Adrenal gland (tissue), 12 donors: ENCODE measurements around the gene BEND6. TPM values are rescaled to one million over a fixed set of nuclear protein-coding genes. Genes with fewer than 3 reads are reported as not detected.

Experiments used
- DNase-seq, 7 donors: peaks; one replicate each; pipeline ENCODE4 v3.0.0-alpha.2; 2019 to 2020
- H3K27ac ChIP-seq, 5 donors: fragments of 200-600 bp; sonication (generic) in 4 of 5; 1 replicate in 3 of 5; 2 replicates in 2 of 5; pipeline versions ENCODE4 v1.5.1 to v1.8.0; 2016 to 2020; ENCODE audit warnings: mild to moderate bottlenecking in 1 of 5
- H3K27me3 ChIP-seq: fragments of 200-600 bp; 2 replicates; pipeline ENCODE4 v1.8.0; 2021
- H3K36me3 ChIP-seq, 2 donors: fragments of 200-600 bp; replicated peaks in 1 of 2; 1 replicate in 1 of 2; 2 replicates in 1 of 2; pipeline versions ENCODE4 v1.5.1 to v1.8.0; 2018 to 2022
- H3K4me1 ChIP-seq, 2 donors: fragments of 200-600 bp; replicated peaks in 1 of 2; 1 replicate in 1 of 2; 2 replicates in 1 of 2; pipeline versions ENCODE4 v1.5.1 to v1.8.0; 2018 to 2021
- H3K4me3 ChIP-seq, 4 donors: fragments of 200-600 bp; sonication (generic) in 3 of 4; one replicate each; pipeline ENCODE4 v1.5.1; 2016 to 2018
- H3K9me3 ChIP-seq, 3 donors: fragments of 200-600 bp; sonication (generic) in 1 of 3; replicated peaks in 1 of 3; 1 replicate in 2 of 3; 2 replicates in 1 of 3; pipeline versions ENCODE4 v1.5.1 to v1.8.0; 2016 to 2021
- CTCF ChIP-seq, 6 experiments: fragments of 450-650 bp in 4 of 6; fragments of 200-600 bp in 2 of 6; sonication (generic) in 1 of 6; IDR thresholded peaks; 1 replicate in 5 of 6; 2 replicates in 1 of 6; pipeline versions ENCODE4 v1.5.1 to v1.8.0; 2016 to 2021; ENCODE audit warnings: antibody characterized with exemption in 6 of 6, mild to moderate bottlenecking in 2 of 6, moderate library complexity in 1 of 6
- POLR2A ChIP-seq, 2 donors: fragments of 450-650 bp; IDR thresholded peaks; one replicate each; pipeline ENCODE4 v1.6.1; 2017; ENCODE audit warnings: antibody characterized with exemption in 2 of 2, mild to moderate bottlenecking in 2 of 2, moderate library complexity in 1 of 2
- WGBS, 4 donors: extraction: QIAGEN DNeasy Blood & Tissue Kit in 2 of 4; methylation state at CpG; one replicate each; pipeline versions ENCODE4 v1.1.5 to v1.1.7; 2013 to 2017; 5-methylcytosine and 5-hydroxymethylcytosine counted together
- intact Hi-C, 2 donors: fragments of 100-400 bp; cut with DNase I; formaldehyde crosslinking; loops; one replicate each; pipeline versions ENCODE4 v1.14.1 to v1.15.0; 2022 to 2023
- polyA plus RNA-seq, 3 donors: library from polyadenylated mRNA; stranded (reverse); fragments of 200-250 nt in 2 of 3; fragments of 350-450 nt in 1 of 3; fragmentation: Illumina TruSeq in 1 of 3; extraction: RNeasy Lipid Tissue Mini Kit (QIAGEN cat#74804) in 1 of 3; gene quantifications; one replicate each; pipeline ENCODE4 v1.2.3, GENCODE V29; 2013 to 2014
- total RNA-seq, 9 donors: library from RNA; depleted of rRNA in 4 of 9; stranded (reverse); fragments of >200 nt in 4 of 9; fragments of 120-200 nt in 1 of 9; fragmentation: NEBNext Ultra II Directional in 1 of 9; extraction: Animal tissue kit (Norgen Biotek cat#: 25700) in 1 of 9; gene quantifications; one replicate each; pipeline versions ENCODE4 v1.1.0 to v1.2.4, GENCODE V29; 2013 to 2023
- donor health status: healthy with polysubstance abuse.
- donor health status: Bipolar disorder and iron deficiency.
- donor health status: DM: yes; HTN: yes; CAD: no.
- donor health status: DM: no; HTN: no; CAD: no.
- donor health status: DM: no; HTN: no; CAD: no.
- donor health status: DM: yes; HTN: yes; CAD: no.

Gene BEND6
- total and polyA plus RNA-seq, 12 donors: 0.67 to 6.0 (median 1.2) TPM; not detected in 1

GRCh38 chr6:56984884-56985283 lies 30.0 kb downstream of the BEND6 start:
- H3K4me3 ChIP-seq: no peak overlapping the region
- no peaks in the 10 kb centered on the region for H3K4me1 ChIP-seq
- peaks cover 5% of the 10 kb centered on the region for H3K27me3 ChIP-seq
- no peak for DNase-seq
- no peak overlapping the region for H3K27ac ChIP-seq
- H3K36me3 ChIP-seq: no peaks in the 10 kb centered on the region
- 91 to 96% (median 93%) methylated on average over 2 of the region's 2 CpGs for WGBS, 4 donors
- TF ChIP-seq POLR2A (IDR thresholded peaks at IDR 0.05): no peak
- no peak for TF ChIP-seq CTCF (IDR thresholded peaks at IDR 0.05)
- no peaks in the 10 kb centered on the region for H3K9me3 ChIP-seq
- intact Hi-C loops: no loop called here

- Histone ChIP-seq H3K36me3 (no peaks in the 10 kb centered on the region), H3K27me3 (peaks cover 16% of the 10 kb centered on the region), H3K4me1 (no peaks in the 10 kb centered on the region), H3K4me3 (no peak overlapping the region), H3K27ac (no peak overlapping the region), H3K9me3 (no peaks in the 10 kb centered on the region)
- TF ChIP-seq POLR2A (IDR thresholded peaks at IDR 0.05) (no peak), CTCF (IDR thresholded peaks at IDR 0.05) (no peak)
- DNase-seq: no peak
- intact Hi-C loops: no loop called here
- WGBS, 4 donors: 65 to 76% (median 71%) methylated on average over 1 of the region's 1 CpG
These were observed 31.7 kb downstream of the BEND6 start for GRCh38 chr6:56986611-56987010.

- no peaks in the 10 kb centered on the region for H3K4me1 ChIP-seq
- H3K27me3 ChIP-seq: peaks cover 21% of the 10 kb centered on the region
- H3K4me3 ChIP-seq: no peak overlapping the region
- WGBS, 4 donors: 84 to 95% (median 89%) methylated on average over 10 of the region's 10 CpGs
- no peaks in the 10 kb centered on the region for H3K36me3 ChIP-seq
- no peak overlapping the region for H3K27ac ChIP-seq
- intact Hi-C loops: no loop called here
- H3K9me3 ChIP-seq: no peaks in the 10 kb centered on the region
- no peak for DNase-seq
- TF ChIP-seq CTCF (IDR thresholded peaks at IDR 0.05) (no peak), POLR2A (IDR thresholded peaks at IDR 0.05) (no peak)
These were observed 33.2 kb downstream of the BEND6 start for GRCh38 chr6:56988145-56988544.

GRCh38 chr6:56992036-56992435 lies 37.1 kb downstream of the BEND6 start:
- no peak for DNase-seq
- no peak overlapping the region for H3K4me3 ChIP-seq
- WGBS, 4 donors: 65 to 71% (median 70%) methylated on average over 2 of the region's 2 CpGs

More at GRCh38 chr6:56992036-56992435, 37.1 kb downstream of the BEND6 start:
- intact Hi-C loops: no loop called here
- H3K27me3 ChIP-seq: peaks cover 21% of the 10 kb centered on the region
- H3K4me1 ChIP-seq: no peaks in the 10 kb centered on the region
- no peak overlapping the region for H3K27ac ChIP-seq
- H3K9me3 ChIP-seq: no peaks in the 10 kb centered on the region
- no peaks in the 10 kb centered on the region for H3K36me3 ChIP-seq
- TF ChIP-seq POLR2A (IDR thresholded peaks at IDR 0.05) (no peak), CTCF (IDR thresholded peaks at IDR 0.05) (no peak)
